Keratinocyte (primary cell): Measurements from ENCODE around the gene LRRC57.

ENCODE experiments used
- CTCF ChIP-seq, 3 experiments: IDR thresholded peaks in 1 of 3; conservative IDR thresholded peaks in 1 of 3; optimal IDR thresholded peaks in 1 of 3; 2 replicates in 2 of 3; 3 replicates in 1 of 3; pipeline versions ENCODE3 to v1.5.1; 2011; ENCODE audit warnings: low read length in 3 of 3, mild to moderate bottlenecking in 3 of 3, moderate library complexity in 2 of 3, control low read depth in 1 of 3, inconsistent platforms in 1 of 3; ENCODE audit not compliant: insufficient read depth in 2 of 3; ENCODE audit errors: extremely low read depth in 1 of 3
- EZH2 ChIP-seq: IDR thresholded peaks from one replicate; pipeline ENCODE4 v1.6.1; 2012; ENCODE audit warnings: inconsistent platforms, mild to moderate bottlenecking, low read length, moderate library complexity

GRCh38 chr15:42575188-42576039 is 26.8 kb upstream of the LRRC57 start, which contains the start of gene STARD9:
- no peak for TF ChIP-seq CTCF (optimal IDR thresholded peaks at IDR 0.05 in 1 of 3, IDR thresholded peaks at IDR 0.05 in 1 of 3, conservative IDR thresholded peaks at IDR 0.05 in 1 of 3; ENCODE audit: extremely low read depth in 1 of 3, insufficient read depth in 2 of 3, low read length in 3 of 3)
- TF ChIP-seq EZH2: no peak
